WERI-Rb-1 (cell line): Measurements from ENCODE around the gene BLOC1S2.

Experiments used
- DNase-seq: peaks from one replicate; pipeline ENCODE4 v3.0.0-alpha.2; 2020
- H3K27ac ChIP-seq: fragments of 250-450 bp; sonication (Bioruptor Pico); 2 replicates; pipeline ENCODE4 v1.5.1; 2020; ENCODE audit warnings: mild to moderate bottlenecking, moderate library complexity
- H3K27me3 ChIP-seq: fragments of 250-450 bp; sonication (Bioruptor Pico); 2 replicates; pipeline ENCODE4 v1.5.1; 2021; ENCODE audit warnings: mild to moderate bottlenecking, low read depth, moderate library complexity; ENCODE audit not compliant: insufficient read depth, severe bottlenecking
- H3K36me3 ChIP-seq: fragments of 250-450 bp; sonication (Bioruptor Pico); 2 replicates; pipeline ENCODE4 v1.5.1; 2020; ENCODE audit warnings: mild to moderate bottlenecking, moderate library complexity
- H3K4me3 ChIP-seq: 2 replicates; pipeline ENCODE4 v1.5.1; 2011; ENCODE audit warnings: low read depth, mild to moderate bottlenecking, control low read depth, low read length
- H3K9me3 ChIP-seq: fragments of 250-450 bp; sonication (Bioruptor Pico); 2 replicates; pipeline ENCODE4 v1.5.1; 2021; ENCODE audit warnings: mild to moderate bottlenecking, moderate library complexity; ENCODE audit not compliant: severe bottlenecking
- CTCF ChIP-seq: IDR thresholded peaks from 2 replicates; pipeline ENCODE4 v1.5.1; 2011; ENCODE audit warnings: low read depth, mild to moderate bottlenecking, control low read depth, inconsistent platforms, low read length

Gene BLOC1S2

GRCh38 chr10:100232101-100232500 lies 54.4 kb downstream of the BLOC1S2 start:
- Histone ChIP-seq H3K36me3 (peaks cover 37% of the 10 kb centered on the region), H3K27ac (no peak overlapping the region), H3K4me3 (no peak overlapping the region), H3K27me3 (no peaks in the 10 kb centered on the region), H3K9me3 (no peaks in the 10 kb centered on the region)
- no peak for TF ChIP-seq CTCF
- no peak for DNase-seq

- Histone ChIP-seq H3K9me3 (no peaks in the 10 kb centered on the region), H3K27me3 (no peaks in the 10 kb centered on the region), H3K36me3 (peaks cover 23% of the 10 kb centered on the region), H3K27ac (peak overlapping the region; percentile 78), H3K4me3 (peak overlapping the region; percentile 93)
- DNase-seq, result no peak
- no peak for TF ChIP-seq CTCF
Observed at GRCh38 chr10:100229819-100230422, 56.6 kb downstream of the BLOC1S2 start.

- Histone ChIP-seq H3K36me3 (peaks cover 60% of the 10 kb centered on the region), H3K4me3 (no peak overlapping the region), H3K27me3 (no peaks in the 10 kb centered on the region), H3K27ac (no peak overlapping the region), H3K9me3 (no peaks in the 10 kb centered on the region)
- no peak for DNase-seq
- TF ChIP-seq CTCF, result no peak
Observed at GRCh38 chr10:100223879-100224278, 62.6 kb downstream of the BLOC1S2 start.
